ENCODE measurements around the gene DOK3. TPM values are rescaled to one million over a fixed set of nuclear protein-coding genes. Genes with fewer than 3 reads are reported as not detected.

DOK3 gene
- total and polyA plus RNA-seq, 12 donors: 0.74 to 11.4 (median 2.3) TPM

- Histone ChIP-seq H3K27ac (peak within 1 kb of the TSS; percentile 74 to 94 (median 90)), H3K4me3 (peak within 1 kb of the TSS; percentile 58 to 100 (median 86)), H3K36me3 (peaks cover 0 to 69% (median 45%) of the 10 kb centered on the region in 9 donors), H3K4me1 (peaks cover 5 to 32% (median 18%) of the 10 kb centered on the region in 9 donors), H3K9me3 (no peaks in the 10 kb centered on the region), H3K27me3 (no peaks in the 10 kb centered on the region)
- peak in 4 of 9 donors; percentile 5 to 32 (median 20) for TF ChIP-seq CTCF (IDR thresholded peaks at IDR 0.05)
- WGBS, 2 donors: 0% methylated on average over 96 of the region's 96 CpGs
- peak; percentile 89 to 97 (median 96) for ATAC-seq
- DNase-seq: peak; percentile 96 to 98
- intact Hi-C loops (cut with DNase I): loop anchor here in 1 of 10 donors (5.0 kb wide), 1 partner anchor 75 kb away; the partner anchor contains the start of gene TMED9
These were observed 7.3 kb upstream of the DOK3 start, which contains the start of gene DDX41 for GRCh38 chr5:177516601-177517568. TSS of gene DDX41 (minus strand) at chr5:177516961. CDS start at chr5:177516945, 16 bp downstream.

DNA sequence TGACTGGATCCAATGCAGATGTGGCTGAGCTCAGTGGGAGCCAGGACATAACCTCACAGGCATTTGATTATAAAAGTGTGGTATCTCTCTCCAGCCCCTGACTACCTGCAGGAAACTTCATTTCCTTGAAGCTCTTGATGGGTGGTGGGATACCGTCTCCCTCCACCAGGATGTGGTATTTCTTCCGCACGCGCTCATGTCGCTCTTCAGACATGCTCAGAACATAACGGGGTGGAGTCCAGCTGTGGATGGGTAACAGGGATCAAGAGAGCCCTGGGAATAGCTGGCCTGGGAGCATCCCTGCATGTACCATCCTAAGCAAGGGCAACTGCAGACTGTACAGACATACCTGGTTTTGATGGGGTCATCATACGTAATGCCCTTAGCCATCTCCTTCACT is 6.0 kb upstream of the DOK3 start:
- intact Hi-C loops (cut with DNase I): loop anchor here in 1 of 10 donors (5.0 kb wide), 1 partner anchor 77 kb away; the partner anchor contains the start of gene TMED9
- H3K36me3 ChIP-seq: peaks cover 3 to 69% (median 44%) of the 10 kb centered on the region in 9 donors
- 83 to 88% methylated on average over 7 of the region's 7 CpGs for WGBS, 2 donors
- H3K9me3 ChIP-seq: no peaks in the 10 kb centered on the region
- peak overlapping the region in 7 of 10 donors; percentile 82 to 99 (median 85) for H3K4me3 ChIP-seq
- H3K27me3 ChIP-seq: no peaks in the 10 kb centered on the region
- no peak for TF ChIP-seq CTCF (IDR thresholded peaks at IDR 0.05)
- DNase-seq (no peak), ATAC-seq (no peak)
- H3K4me1 ChIP-seq: peaks cover 5 to 39% (median 18%) of the 10 kb centered on the region in 9 donors
- H3K27ac ChIP-seq: no peak overlapping the region

DNA sequence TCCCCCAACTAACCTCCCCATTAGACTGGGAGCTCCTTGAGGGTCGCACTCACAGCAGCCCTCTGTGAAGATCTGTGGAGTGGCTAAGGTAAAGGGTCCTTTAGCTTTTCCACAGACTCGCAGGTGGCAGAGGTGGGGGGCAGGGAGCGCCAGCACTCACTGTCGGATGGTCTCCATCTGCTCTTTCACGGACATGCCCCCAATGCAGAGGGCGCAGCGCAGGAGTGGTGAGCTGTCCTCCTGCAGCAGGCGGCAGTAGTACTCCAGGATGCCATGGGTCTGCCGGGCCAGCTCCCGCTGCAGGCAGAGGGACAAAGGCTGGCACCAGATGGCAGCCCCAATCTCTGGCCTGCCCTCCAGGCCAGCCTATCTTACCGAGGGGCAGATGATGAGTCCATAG is 4.9 kb upstream of the DOK3 start:
- intact Hi-C loops (cut with DNase I): no loop called here
- no peak overlapping the region for H3K27ac ChIP-seq
- no peak for DNase-seq
- no peak overlapping the region for H3K4me3 ChIP-seq
- H3K36me3 ChIP-seq: peaks cover 2 to 64% (median 35%) of the 10 kb centered on the region in 9 donors
- 94 to 96% methylated on average over 11 of the region's 11 CpGs for WGBS, 2 donors
- TF ChIP-seq CTCF (IDR thresholded peaks at IDR 0.05): no peak
- H3K4me1 ChIP-seq: peaks cover 5 to 46% (median 18%) of the 10 kb centered on the region in 9 donors
- no peak for ATAC-seq
- no peaks in the 10 kb centered on the region for H3K27me3 ChIP-seq
- no peaks in the 10 kb centered on the region for H3K9me3 ChIP-seq

- TF ChIP-seq CTCF (IDR thresholded peaks at IDR 0.05): no peak
- no peak overlapping the region for H3K4me3 ChIP-seq
- no peak overlapping the region for H3K27ac ChIP-seq
- H3K27me3 ChIP-seq: no peaks in the 10 kb centered on the region
- H3K36me3 ChIP-seq: peaks cover 0 to 59% (median 35%) of the 10 kb centered on the region in 9 donors
- ATAC-seq: no peak
- DNase-seq: no peak
- WGBS, 2 donors: 97% methylated on average over 15 of the region's 15 CpGs
- H3K4me1 ChIP-seq: peaks cover 5 to 40% (median 17%) of the 10 kb centered on the region in 9 donors
- intact Hi-C loops (cut with DNase I): no loop called here
- H3K9me3 ChIP-seq: no peaks in the 10 kb centered on the region
These were observed 3.9 kb upstream of the DOK3 start for GRCh38 chr5:177513500-177513899.

Data from heart right ventricle (tissue), 16 donors.